SK-N-MC (cell line): Measurements from ENCODE around the gene PYY.

Experiments used
- EZH2 ChIP-seq: fragments of 200-600 bp; sonication (generic); IDR thresholded peaks from one replicate; pipeline ENCODE4 v1.6.1; 2017; ENCODE audit warnings: antibody characterized with exemption
- FOXP2 ChIP-seq: optimal IDR thresholded peaks from 2 replicates; pipeline ENCODE3; 2011; ENCODE audit warnings: mild to moderate bottlenecking, moderate library complexity; ENCODE audit not compliant: insufficient read depth; ENCODE audit errors: extremely low read length, control extremely low read depth
- POLR2AphosphoS5 ChIP-seq: IDR thresholded peaks from 2 replicates; pipeline ENCODE4 v1.6.1; 2012; ENCODE audit warnings: mild to moderate bottlenecking, low read depth, low read length, borderline replicate concordance

DNA sequence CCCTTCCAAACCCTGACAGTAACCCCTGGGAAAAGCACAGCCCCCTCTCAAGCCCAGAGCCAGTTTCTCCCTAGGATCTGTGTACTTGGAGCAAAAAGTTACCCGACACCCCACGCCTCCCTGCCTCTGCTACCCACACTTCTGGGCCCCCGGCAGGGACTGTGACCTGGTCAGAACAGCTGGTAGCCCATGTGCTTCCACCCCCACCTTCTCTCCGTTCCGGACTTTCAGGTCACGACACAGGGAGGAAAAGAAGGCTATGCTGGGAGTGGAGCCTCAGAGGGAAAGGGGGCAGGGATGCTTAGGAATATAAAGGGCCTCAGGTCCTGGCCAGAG lies 17.8 kb downstream of the PYY start:
- TF ChIP-seq EZH2 (no peak), POLR2AphosphoS5 (no peak), FOXP2 (no peak)
